ENCODE data around the gene SCAMP5. TPM values are rescaled to one million over a fixed set of nuclear protein-coding genes. Genes with fewer than 3 reads are reported as not detected.
A peak's percentile ranks its signal among the peaks of the same experiment; 100 is the strongest.

SCAMP5 gene
- total RNA-seq, 1 donor from 2014 or later, result 18.1 TPM

GRCh38 chr15:75022783-75023180, 27.4 kb downstream of the SCAMP5 start:
- no peak for DNase-seq (ENCODE audit: low read depth in 2 of 2)

- peak; percentile 91 to 95 for DNase-seq (ENCODE audit: low read depth in 2 of 2)
Measured at GRCh38 chr15:75023181-75023871, 28.0 kb downstream of the SCAMP5 start, which contains the start of gene PPCDC. PPCDC (plus strand) TSS chr15:75023590; CDS start chr15:75028319, 4,729 bp downstream.

DNA sequence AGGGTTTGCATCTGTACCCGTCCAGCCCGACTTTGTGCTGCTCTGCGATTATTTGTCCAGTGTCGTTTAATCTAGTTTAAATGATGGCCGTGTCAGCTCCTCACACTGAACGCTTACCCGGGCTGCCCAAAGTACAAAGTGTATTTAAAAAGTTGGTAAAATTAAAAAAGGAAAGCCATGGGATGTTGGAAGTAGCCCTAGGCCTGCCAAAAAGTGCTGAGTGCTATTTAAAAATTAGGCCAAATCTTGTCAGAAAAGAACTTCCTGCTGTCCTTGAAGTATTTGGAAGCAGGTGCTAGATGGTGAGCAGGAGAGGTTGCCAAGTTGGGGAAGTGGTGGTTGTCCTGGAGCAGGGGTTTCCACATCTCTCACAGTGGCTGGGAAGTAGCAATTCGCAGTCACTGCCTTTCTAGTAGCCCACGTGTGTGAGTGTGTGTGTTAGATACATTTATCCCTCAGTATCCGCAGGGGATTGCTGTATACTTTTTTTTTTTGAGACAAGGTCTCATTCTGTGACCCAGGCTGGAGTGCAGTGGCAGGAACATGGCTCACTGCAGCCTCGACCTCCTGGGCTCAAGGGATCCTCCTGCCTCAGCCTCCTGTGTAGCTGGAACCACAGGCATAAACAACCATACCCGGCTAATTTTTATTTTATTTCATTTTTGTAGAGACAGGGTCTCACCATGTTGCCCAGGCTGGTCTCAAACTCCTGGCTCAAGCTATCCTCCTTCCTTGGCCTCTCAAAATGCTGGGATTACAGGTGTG, 28.7 kb downstream of the SCAMP5 start:
- peak in 1 of 2 donors; percentile 47 for DNase-seq (ENCODE audit: low read depth in 2 of 2)

- no peak for DNase-seq (ENCODE audit: low read depth in 2 of 2)
Measured at GRCh38 chr15:75025107-75025506, 29.7 kb downstream of the SCAMP5 start.

DNA sequence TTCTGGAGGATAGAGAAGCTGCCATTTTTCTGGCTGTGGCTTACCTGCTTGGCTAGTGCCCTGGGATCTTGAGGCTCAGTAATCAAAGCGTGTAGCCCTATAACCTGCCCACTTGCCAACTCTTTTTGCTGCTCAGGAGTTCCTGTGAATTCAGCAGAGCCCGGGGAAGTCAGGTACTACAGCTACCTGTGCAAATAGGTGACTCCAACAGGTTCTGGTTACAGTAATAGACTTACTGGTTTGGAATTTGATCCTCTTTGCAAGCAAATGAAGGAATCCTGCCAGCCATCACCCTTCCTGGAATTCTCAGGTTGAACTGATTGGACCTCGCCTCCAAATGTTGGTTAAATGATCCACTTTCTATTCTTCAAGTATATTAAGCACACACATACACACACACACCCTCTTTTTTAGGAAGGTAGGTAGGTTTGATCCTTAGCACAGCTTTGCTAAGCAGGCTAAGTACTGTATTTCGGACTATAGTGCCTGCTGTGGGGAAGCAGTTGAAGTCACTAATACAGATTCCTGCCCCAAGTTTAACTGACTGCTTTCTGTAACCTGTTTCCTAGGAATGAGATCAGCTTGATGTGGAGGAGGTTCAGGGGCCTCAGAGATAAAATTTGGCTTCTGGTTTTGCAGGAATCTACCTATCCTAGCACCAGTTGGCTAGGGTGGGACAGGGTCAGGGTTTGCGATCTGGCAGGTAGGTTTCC, 30.3 kb downstream of the SCAMP5 start:
- no peak for DNase-seq (ENCODE audit: low read depth in 2 of 2)

DNA sequence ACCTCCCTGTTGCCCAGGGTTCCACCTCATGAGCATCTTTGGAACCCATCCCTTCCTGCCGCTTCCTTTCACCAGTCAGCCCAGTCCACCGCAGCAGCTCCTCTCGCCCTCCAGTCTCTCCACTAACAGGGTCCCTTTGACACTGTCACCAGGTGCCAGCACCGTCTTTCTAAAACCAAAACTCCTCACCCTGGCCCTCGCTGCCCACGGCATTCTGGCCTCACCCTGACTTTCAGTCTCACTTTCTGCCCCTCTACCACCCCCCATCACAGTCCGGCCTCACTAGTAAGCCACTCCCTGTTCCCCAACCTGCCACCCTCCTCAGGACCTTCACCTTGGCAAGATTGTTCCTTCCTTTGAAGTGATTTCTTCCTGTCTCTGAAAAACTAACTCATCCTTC, 32.2 kb downstream of the SCAMP5 start:
- DNase-seq (ENCODE audit: low read depth in 2 of 2), result no peak

DNA sequence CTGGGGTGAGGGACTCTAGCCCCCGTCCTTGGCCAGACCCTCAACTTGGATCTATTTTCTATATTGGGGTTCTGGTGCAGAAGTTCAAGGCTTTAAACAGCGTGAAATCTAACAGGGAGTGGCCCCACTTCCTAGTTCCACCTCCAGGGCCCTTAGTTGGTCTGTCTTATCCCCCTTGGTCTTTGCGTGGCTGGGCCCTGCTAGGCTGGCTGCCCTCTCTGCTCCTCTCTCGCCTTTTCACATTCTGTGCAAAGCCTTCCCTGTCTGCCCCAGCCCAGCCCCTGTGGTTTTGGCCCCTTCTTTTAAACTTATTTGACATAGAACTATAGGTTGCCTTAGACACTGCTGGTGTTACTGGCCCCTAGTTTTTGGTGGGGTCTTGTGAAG, 33.6 kb downstream of the SCAMP5 start:
- no peak for DNase-seq (ENCODE audit: low read depth in 2 of 2)

- peak; percentile 92 to 96 for DNase-seq (ENCODE audit: low read depth in 2 of 2)
Measured at GRCh38 chr15:75029378-75030022, 34.1 kb downstream of the SCAMP5 start.

- peak; percentile 49 to 79 for DNase-seq (ENCODE audit: low read depth in 2 of 2)
Measured at GRCh38 chr15:75030023-75030413, 34.7 kb downstream of the SCAMP5 start.

DNA sequence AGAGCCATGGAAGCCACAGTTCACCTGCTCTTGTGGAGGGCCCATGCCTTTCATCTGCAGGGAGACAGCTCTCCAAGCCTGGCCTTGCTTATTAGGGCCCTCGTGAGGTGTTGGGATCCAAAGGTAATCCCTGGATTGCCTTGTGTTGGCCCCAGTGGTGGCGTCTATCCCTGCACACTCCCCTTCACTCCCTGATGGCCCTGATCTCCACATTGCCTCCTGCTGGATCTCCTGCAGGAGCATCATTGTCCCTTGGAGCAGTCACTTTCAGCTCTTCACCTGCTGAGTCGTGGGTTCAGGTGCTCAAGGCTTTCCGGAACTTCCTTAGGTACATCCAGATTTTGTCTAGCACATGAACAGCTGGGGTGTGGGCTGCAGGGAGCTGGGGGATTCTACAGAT, 35.1 kb downstream of the SCAMP5 start:
- no peak for DNase-seq (ENCODE audit: low read depth in 2 of 2)

DNA sequence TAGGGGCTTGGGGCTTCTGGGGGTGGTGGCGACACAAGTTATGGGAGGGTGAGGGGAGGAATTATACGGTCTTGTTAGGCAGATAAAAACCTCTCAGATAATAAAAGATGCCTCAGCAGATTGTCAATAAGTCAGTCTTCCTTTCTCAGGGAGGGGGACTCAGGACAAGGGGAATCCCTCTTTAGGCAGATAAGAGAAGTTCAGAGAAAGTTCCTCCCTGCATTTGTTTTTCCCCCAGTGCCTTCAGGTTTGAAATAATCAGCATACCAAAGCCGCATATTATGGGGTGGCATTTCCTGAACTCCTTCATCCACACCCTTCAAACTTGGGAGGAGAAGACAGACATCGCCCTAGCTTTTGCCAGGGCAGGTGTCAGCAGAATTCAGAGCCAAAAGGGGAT, 36.5 kb downstream of the SCAMP5 start:
- DNase-seq (ENCODE audit: low read depth in 2 of 2), result peak in 1 of 2 donors; percentile 35

DNA sequence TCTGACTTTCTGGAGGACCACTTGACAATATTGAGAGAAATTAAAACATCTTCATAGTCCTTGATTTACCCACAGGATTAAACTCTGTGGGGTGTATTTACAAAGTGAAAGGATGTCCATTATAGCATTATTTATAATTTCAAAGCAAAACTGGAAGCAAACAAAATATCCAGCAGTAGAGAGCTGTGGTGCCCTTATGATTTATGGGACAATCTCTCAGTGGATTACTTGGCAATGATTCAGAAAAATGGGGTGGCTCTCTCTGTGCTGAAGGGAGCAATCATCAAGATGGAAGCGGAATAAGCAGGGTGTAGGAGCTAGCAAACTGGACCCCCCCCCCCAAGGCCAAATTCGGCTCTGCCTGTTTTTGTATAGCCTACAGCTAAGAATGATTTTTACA, 37.0 kb downstream of the SCAMP5 start:
- DNase-seq (ENCODE audit: low read depth in 2 of 2), result peak in 1 of 2 donors; percentile 21

DNA sequence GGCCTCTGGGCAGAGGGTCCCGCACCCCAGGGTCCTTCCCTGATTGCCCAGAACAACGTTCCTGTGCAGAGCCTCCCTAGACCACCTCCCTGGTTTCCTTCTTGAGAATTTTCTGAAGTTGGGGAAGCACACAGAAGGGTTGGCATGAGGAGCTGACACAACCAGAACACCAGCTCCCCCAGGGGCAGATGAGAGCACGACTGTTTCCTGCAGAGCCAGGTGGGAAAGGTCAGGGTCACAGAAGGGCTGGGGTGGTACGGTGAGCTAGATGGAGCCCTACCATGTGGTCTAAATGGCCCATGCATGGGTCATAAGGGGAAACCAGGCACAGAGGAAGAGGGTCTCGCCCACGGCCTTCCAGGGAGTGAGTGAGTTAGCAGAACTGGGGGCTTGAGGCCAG, 38.4 kb downstream of the SCAMP5 start:
- DNase-seq (ENCODE audit: low read depth in 2 of 2), result no peak

DNA sequence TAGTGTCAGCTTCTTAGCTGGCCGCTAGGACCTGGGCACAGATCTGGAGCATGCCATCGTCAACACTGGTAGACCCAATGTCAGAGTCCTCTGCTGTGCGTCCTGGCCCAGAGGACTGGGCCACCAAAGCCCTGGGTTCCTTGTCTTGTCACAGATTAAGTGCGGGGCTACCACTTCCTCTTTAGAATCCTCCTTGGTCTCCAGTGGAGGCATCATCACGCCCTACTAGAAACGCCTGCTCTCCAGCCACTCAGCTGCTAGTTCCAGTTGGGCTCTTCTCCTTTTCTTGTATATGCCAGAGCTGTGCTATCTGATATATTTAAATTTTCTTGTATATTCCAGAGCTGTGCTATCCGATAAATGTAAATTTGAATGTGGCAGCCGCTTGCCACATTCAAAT, 39.3 kb downstream of the SCAMP5 start:
- no peak for DNase-seq (ENCODE audit: low read depth in 2 of 2)

DNA sequence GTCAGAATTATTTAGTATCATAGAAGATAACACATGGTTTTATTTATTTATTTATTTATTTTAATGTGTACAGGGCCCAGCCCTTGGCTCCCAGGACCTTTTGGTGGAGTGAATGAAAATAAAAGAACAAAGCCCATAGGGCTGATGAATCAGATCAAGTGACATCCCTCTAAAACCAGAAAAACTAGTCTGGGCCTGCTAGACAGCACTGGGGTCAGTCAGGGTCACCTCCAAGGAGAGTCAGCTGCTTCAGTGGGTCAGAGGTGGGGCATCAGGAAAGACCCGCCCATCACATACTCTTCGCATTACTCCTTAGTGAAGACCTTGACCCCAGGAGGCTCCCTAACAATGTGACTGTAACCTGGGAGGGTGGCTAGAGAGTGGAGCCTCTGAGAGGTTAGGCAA, 40.9 kb downstream of the SCAMP5 start:
- peak in 1 of 2 donors; percentile 12 for DNase-seq (ENCODE audit: low read depth in 2 of 2)

GRCh38 chr15:75037685-75038084, 42.3 kb downstream of the SCAMP5 start:
- DNase-seq (ENCODE audit: low read depth in 2 of 2), result peak in 1 of 2 donors; percentile 28

- DNase-seq (ENCODE audit: low read depth in 2 of 2), result no peak
Measured at GRCh38 chr15:75038231-75038630, 42.9 kb downstream of the SCAMP5 start.

- peak in 1 of 2 donors; percentile 81 for DNase-seq (ENCODE audit: low read depth in 2 of 2)
Measured at GRCh38 chr15:75042730-75043508, 47.6 kb downstream of the SCAMP5 start.

GRCh38 chr15:75043509-75044257, 48.3 kb downstream of the SCAMP5 start:
- peak; percentile 82 to 99 for DNase-seq (ENCODE audit: low read depth in 2 of 2)

DNA sequence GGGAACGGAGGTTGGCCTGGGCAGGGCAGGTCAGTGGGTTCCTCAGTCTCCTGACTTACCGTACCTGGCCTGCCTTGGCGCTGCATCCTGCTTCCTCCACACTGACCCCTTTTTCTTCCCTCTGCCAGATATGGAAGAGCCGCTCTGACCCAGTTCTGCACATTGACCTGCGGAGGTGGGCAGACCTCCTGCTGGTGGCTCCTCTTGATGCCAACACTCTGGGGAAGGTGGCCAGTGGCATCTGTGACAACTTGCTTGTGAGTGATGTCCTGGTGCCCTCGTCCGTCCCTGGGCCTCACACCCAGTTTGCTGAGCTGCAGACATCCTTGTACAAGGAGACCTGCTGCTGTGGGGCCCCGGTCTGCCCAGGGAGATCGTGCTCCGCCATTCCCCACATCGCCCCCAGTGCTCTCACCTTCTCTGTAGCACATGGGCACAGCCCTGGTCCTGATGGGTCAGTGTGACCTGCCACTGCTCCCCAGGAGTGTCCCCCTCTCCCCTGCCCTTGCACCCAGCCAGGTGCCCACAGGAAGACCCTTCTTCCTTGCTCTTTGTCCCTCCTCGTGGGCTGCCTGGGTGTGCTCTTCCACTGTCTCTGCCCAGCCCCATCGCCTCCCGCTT, 49.0 kb downstream of the SCAMP5 start:
- no peak for DNase-seq (ENCODE audit: low read depth in 2 of 2)

All from dermis microvascular lymphatic vessel endothelial cell (primary cell).